HepG2 (cell line): Measurements from ENCODE around the gene CYB5A. TPM values are rescaled to one million over a fixed set of nuclear protein-coding genes. Genes with fewer than 3 reads are reported as not detected.

Experiments
- ATAC-seq: fragments of 200-7000 bp; cut with Tn5 transposase; 3 replicates; pipeline ENCODE4 v1.9.1; 2020; ENCODE audit warnings: mild to moderate bottlenecking, moderate library complexity
- BruUV-seq: library from RNA; stranded (reverse); fragments of 400-500 nt; replicated peaks from 2 replicates; lab custom pipeline; 2021; lab: Mats Ljungman, UMichigan
- CTCF ChIA-PET: fragments of 300-600 bp; formaldehyde crosslinking; extraction: SDS; loops from one replicate; lab custom pipeline; 2021; ENCODE audit warnings: low total read pairs, inconsistent platforms, low intra/inter-chr PET ratio; lab: Yijun Ruan, JAX
- POLR2A ChIA-PET: fragments of 350-600 bp; sonication (Branson Sonifier 250); formaldehyde crosslinking; loops from one replicate; lab custom pipeline; 2020; ENCODE audit warnings: antibody characterized with exemption, inconsistent platforms; lab: Yijun Ruan, JAX
- DNase-seq: peaks from one replicate; pipeline ENCODE4 v3.0.0-alpha.2; 2015; ENCODE audit warnings: low spot score
- FAIRE-seq: peaks from 3 replicates; lab custom pipeline; 2011; peaks lifted over from hg19 to GRCh38; lab: Jason Lieb, UNC
- H2AFZ ChIP-seq: one replicate; pipeline ENCODE4 v1.6.1; 2011; ENCODE audit warnings: low read length, inconsistent platforms
- H3K27ac ChIP-seq: fragments of 300-600 bp; 3 replicates; pipeline ENCODE4 v1.8.0; 2011; ENCODE audit warnings: mixed run types, mild to moderate bottlenecking, mixed read lengths, low read length, inconsistent platforms; ENCODE audit not compliant: insufficient read depth; ENCODE audit errors: extremely low read length
- H3K27me3 ChIP-seq, 2 experiments: fragments of 200-600 bp in 1 of 2; 2 replicates in 1 of 2; 3 replicates in 1 of 2; pipeline versions ENCODE4 v1.6.0 to v1.8.0; 2011; ENCODE audit warnings: low read length in 2 of 2, mild to moderate bottlenecking in 2 of 2, moderate library complexity in 2 of 2, inconsistent platforms in 1 of 2; ENCODE audit not compliant: insufficient read depth in 2 of 2, control insufficient read depth in 1 of 2
- H3K36me3 ChIP-seq, 2 experiments: fragments of 200-600 bp in 1 of 2; replicated peaks in 1 of 2; 2 replicates in 1 of 2; 3 replicates in 1 of 2; pipeline versions ENCODE4 v1.5.1 to v1.8.0; 2011; ENCODE audit warnings: low read length in 2 of 2, inconsistent platforms in 1 of 2; ENCODE audit not compliant: insufficient read depth in 2 of 2, control insufficient read depth in 1 of 2
- H3K4me1 ChIP-seq: 2 replicates; pipeline ENCODE4 v1.5.1; 2012; ENCODE audit warnings: low read length, inconsistent platforms; ENCODE audit not compliant: insufficient read depth
- H3K4me2 ChIP-seq: 2 replicates; pipeline ENCODE4 v1.6.0; 2011; ENCODE audit warnings: low read depth, low read length, inconsistent platforms
- H3K4me3 ChIP-seq, 3 experiments: fragments of 200-600 bp in 1 of 3; sonication (generic), shearing (Covaris generic) in 1 of 3; replicated peaks in 1 of 3; 2 replicates each; pipeline ENCODE4 v1.5.1; 2011 to 2016; ENCODE audit warnings: low read length in 3 of 3, inconsistent platforms in 2 of 3, low read depth in 2 of 3, mild to moderate bottlenecking in 2 of 3, control low read depth in 1 of 3, mixed read lengths in 1 of 3; ENCODE audit not compliant: insufficient read depth in 1 of 3
- H3K79me2 ChIP-seq: one replicate; pipeline ENCODE4 v1.6.1; 2011; ENCODE audit warnings: low read length, inconsistent platforms; ENCODE audit not compliant: insufficient read depth
- H3K9ac ChIP-seq: 2 replicates; pipeline ENCODE4 v1.6.0; 2011; ENCODE audit warnings: mild to moderate bottlenecking, low read depth, low read length, inconsistent platforms; ENCODE audit not compliant: insufficient read depth
- H3K9me3 ChIP-seq: 2 replicates; pipeline ENCODE4 v1.5.1; 2012; ENCODE audit warnings: mild to moderate bottlenecking, low read length
- H4K20me1 ChIP-seq: 2 replicates; pipeline ENCODE4 v1.6.0; 2011; ENCODE audit warnings: inconsistent platforms, mild to moderate bottlenecking, low read length, moderate library complexity; ENCODE audit not compliant: insufficient read depth
- FOXK1 ChIP-seq: sonication (generic); formaldehyde crosslinking; IDR thresholded peaks from 2 replicates; pipeline ENCODE4 v1.4.0; 2020; ENCODE audit warnings: low read depth, missing genetic modification reagents, borderline replicate concordance
- ISX ChIP-seq: sonication (generic); formaldehyde crosslinking; conservative IDR thresholded peaks from 2 replicates; pipeline ENCODE4 v1.5.0; 2020; ENCODE audit warnings: missing genetic modification reagents
- KDM3A ChIP-seq: IDR thresholded peaks from 2 replicates; pipeline ENCODE4 v1.6.1; 2018; ENCODE audit warnings: low read depth, missing compliant biosample characterization
- MATR3 ChIP-seq: sonication (generic); formaldehyde crosslinking; IDR thresholded peaks from 2 replicates; pipeline ENCODE4 v1.4.0; 2020; ENCODE audit warnings: missing genetic modification reagents
- MLXIP ChIP-seq: sonication (generic); formaldehyde crosslinking; IDR thresholded peaks from 2 replicates; pipeline ENCODE4 v1.9.0; 2021; ENCODE audit warnings: missing genetic modification reagents, borderline replicate concordance
- MTF2 ChIP-seq: sonication (generic); formaldehyde crosslinking; IDR thresholded peaks from 2 replicates; pipeline ENCODE4 v1.5.0; 2020; ENCODE audit warnings: missing genetic modification reagents, borderline replicate concordance
- NFKB2 ChIP-seq: sonication (generic); formaldehyde crosslinking; IDR thresholded peaks from 2 replicates; pipeline ENCODE4 v1.4.0; 2020; ENCODE audit warnings: missing genetic modification reagents, borderline replicate concordance
- NR3C1 ChIP-seq: sonication (generic); formaldehyde crosslinking; IDR thresholded peaks from 2 replicates; pipeline ENCODE4 v1.4.0; 2020; ENCODE audit warnings: missing genetic modification reagents
- PATZ1 ChIP-seq: sonication (generic); formaldehyde crosslinking; IDR thresholded peaks from 2 replicates; pipeline ENCODE4 v1.4.0; 2020; ENCODE audit warnings: missing genetic modification reagents
- PRDM4 ChIP-seq: sonication (generic); formaldehyde crosslinking; IDR thresholded peaks from 2 replicates; pipeline ENCODE4 v1.9.0; 2021; ENCODE audit warnings: missing genetic modification reagents, borderline replicate concordance
- RNF2 ChIP-seq: fragments of 450-650 bp; conservative IDR thresholded peaks from 2 replicates; pipeline ENCODE4 v1.6.1; 2016; ENCODE audit warnings: low read depth
- TGIF2 ChIP-seq: IDR thresholded peaks from 2 replicates; pipeline ENCODE4 v1.6.1; 2016; ENCODE audit warnings: control low read depth, missing compliant biosample characterization
- TIGD3 ChIP-seq: sonication (generic); formaldehyde crosslinking; IDR thresholded peaks from 2 replicates; pipeline ENCODE4 v1.5.1; 2020; ENCODE audit warnings: mild to moderate bottlenecking, missing genetic modification reagents, borderline replicate concordance
- ZBTB43 ChIP-seq: sonication (generic); formaldehyde crosslinking; conservative IDR thresholded peaks from 2 replicates; pipeline ENCODE4 v1.4.0; 2020; ENCODE audit warnings: missing genetic modification reagents
- ZSCAN21 ChIP-seq: sonication (generic); formaldehyde crosslinking; IDR thresholded peaks from 2 replicates; pipeline ENCODE4 v1.8.0; 2022; ENCODE audit warnings: mild to moderate bottlenecking, missing genetic modification reagents, moderate library complexity, borderline replicate concordance
- WGBS: methylation state at CpG from one replicate; pipeline ENCODE4 v1.1.6; 2017; ENCODE audit warnings: low lambda C conversion rate; 5-methylcytosine and 5-hydroxymethylcytosine counted together
- in situ Hi-C: cut with HindIII; loops from 2 replicates; pipeline ENCODE4 v1.10.0; 2017; ENCODE audit warnings: low pct_unique_long_range_greater_than_20kb; ENCODE audit not compliant: extremely low pct_ligation_motif_present
- intact Hi-C: fragments of 100-400 bp; cut with micrococcal nuclease; formaldehyde crosslinking; loops from one replicate; pipeline ENCODE4 v1.10.0; 2022; ENCODE audit not compliant: unreplicated experiment
- polyA plus RNA-seq, 8 experiments: library from polyadenylated mRNA; depleted of rRNA in 3 of 8; stranded (reverse) in 7 of 8; unstranded in 1 of 8; fragments of >200 nt; fragmentation: Illumina TruSeq in 4 of 8; extraction: Trizol in 4 of 8; gene quantifications; 2 replicates each; pipeline versions ENCODE4 v1.2.1 to v1.2.3, GENCODE V29; 2011 to 2016; ENCODE audit warnings: low read depth in 4 of 8, missing spikeins in 1 of 8, mixed read lengths in 1 of 8; ENCODE audit not compliant: insufficient read depth in 1 of 8
- total RNA-seq, 5 experiments: library from RNA; depleted of rRNA; stranded (reverse); fragments of >200 nt; fragmentation: Illumina TruSeq; extraction: Trizol; gene quantifications; 2 replicates each; pipeline ENCODE4 v1.2.3, GENCODE V29; 2016; ENCODE audit warnings: low read depth in 1 of 5

CYB5A gene
- total and polyA plus RNA-seq, 2 of the 13 experiments (the other 11 are each of a cell fraction or from before 2014, with no cell fraction given): 215 to 356 TPM

- FAIRE-seq (no peak), ATAC-seq (no peak), DNase-seq (no peak)
- H3K4me2 ChIP-seq: no peak overlapping the region
- no TSS peak for BruUV-seq
- H3K4me1 ChIP-seq: 0 out of 2 replicates have a peak, but pooled peaks cover 11% of the 10 kb centered on the region
- ChIA-PET CTCF (interaction anchor here (1.0 to 1.2 kb wide), 2 partner anchors 32 to 115 kb away, joined by 3 read pairs; no protein-coding TSS in a partner anchor), POLR2A (interaction anchor here (0.9 kb wide), 1 partner anchor 113 kb away, joined by 3 read pairs; no protein-coding TSS in a partner anchor)
- intact Hi-C loops: no loop called here
- no peaks in the 10 kb centered on the region for H3K36me3 ChIP-seq
- 58% methylated on average over 1 of the region's 1 CpG for WGBS
- in situ Hi-C loops: no loop called here
- H3K4me3 ChIP-seq: no peak overlapping the region
- no peak overlapping the region for H3K27ac ChIP-seq
- no peaks in the 10 kb centered on the region for H3K27me3 ChIP-seq
- no peak overlapping the region for H2AFZ ChIP-seq
- H3K9ac ChIP-seq: no peak overlapping the region
- no peaks in the 10 kb centered on the region for H3K9me3 ChIP-seq
- no peaks in the 10 kb centered on the region for H3K79me2 ChIP-seq
- H4K20me1 ChIP-seq: no peaks in the 10 kb centered on the region
- TF ChIP-seq PRDM4 (CRISPR knock-in tag) (no peak), TGIF2 (CRISPR knock-in tag) (no peak), TIGD3 (CRISPR knock-in tag) (no peak), PATZ1 (CRISPR knock-in tag) (no peak), ISX (CRISPR knock-in tag) (no peak), RNF2 (no peak), MTF2 (no peak), ZSCAN21 (CRISPR knock-in tag) (no peak), ZBTB43 (CRISPR knock-in tag) (no peak), NR3C1 (no peak), NFKB2 (CRISPR knock-in tag) (no peak), FOXK1 (CRISPR knock-in tag) (no peak), KDM3A (no peak), MATR3 (no peak), MLXIP (CRISPR knock-in tag) (no peak)
Measured at GRCh38 chr18:74311000-74311399, 19.2 kb upstream of the CYB5A start.
